HG03460 (cell line): ENCODE data around the gene TMEM185A.
"Not testable (repeated sequence)": the region's sequence is repeated elsewhere in the genome, so short reads cannot be mapped to it uniquely, and the experiment has no call there.

Source experiments
- ATAC-seq: cut with Tn5 transposase; IDR thresholded peaks from one replicate; pipeline ENCODE4 v1.9.1; 2021; ENCODE audit not compliant: unreplicated experiment

TMEM185A gene

GRCh38 chrX:149628280-149628679 is 3.3 kb downstream of the TMEM185A start:
- no peak for ATAC-seq

- not testable (repeated sequence) for ATAC-seq
Measured at GRCh38 chrX:149626829-149627228, 4.8 kb downstream of the TMEM185A start.

GRCh38 chrX:149619662-149620061 is 11.9 kb downstream of the TMEM185A start:
- not testable (repeated sequence) for ATAC-seq

- ATAC-seq = no peak
Measured at GRCh38 chrX:149618871-149619270, 12.7 kb downstream of the TMEM185A start.

GRCh38 chrX:149611623-149612175 is 19.9 kb downstream of the TMEM185A start:
- ATAC-seq = no peak

GRCh38 chrX:149610511-149610910 is 21.1 kb downstream of the TMEM185A start:
- ATAC-seq = no peak

- ATAC-seq = no peak
Measured at GRCh38 chrX:149607699-149608098, 23.9 kb downstream of the TMEM185A start.

- ATAC-seq = not testable (repeated sequence)
Measured at GRCh38 chrX:149605248-149605885, 26.2 kb downstream of the TMEM185A start.

- ATAC-seq = not testable (repeated sequence)
Measured at GRCh38 chrX:149598603-149599002, 33.0 kb downstream of the TMEM185A start.

- not testable (repeated sequence) for ATAC-seq
Measured at GRCh38 chrX:149595943-149596342, 35.6 kb downstream of the TMEM185A start.

- ATAC-seq = not testable (repeated sequence)
Measured at GRCh38 chrX:149595214-149595613, 36.4 kb downstream of the TMEM185A start, which contains the start of gene HSFX2. HSFX2 (minus strand) TSS chrX:149595314; CDS start chrX:149594700, 614 bp downstream.

GRCh38 chrX:149590993-149591392 is 40.6 kb downstream of the TMEM185A start:
- not testable (repeated sequence) for ATAC-seq

GRCh38 chrX:149587359-149587758 is 44.2 kb downstream of the TMEM185A start, which contains the start of gene MAGEA9B:
MAGEA9B (minus strand) TSS chrX:149587459; CDS start chrX:149583179, 4,280 bp downstream.
- ATAC-seq = not testable (repeated sequence)

GRCh38 chrX:149585631-149586030 is 46.0 kb downstream of the TMEM185A start:
- ATAC-seq = not testable (repeated sequence)

- ATAC-seq = peak; percentile 100
Measured at GRCh38 chrX:149573456-149573855, 58.1 kb downstream of the TMEM185A start.

GRCh38 chrX:149572743-149573142 is 58.8 kb downstream of the TMEM185A start:
- no peak for ATAC-seq

GRCh38 chrX:149571770-149572169 is 59.8 kb downstream of the TMEM185A start:
- no peak for ATAC-seq

- no peak for ATAC-seq
Measured at GRCh38 chrX:149570668-149571067, 60.9 kb downstream of the TMEM185A start.

GRCh38 chrX:149569770-149570169 is 61.8 kb downstream of the TMEM185A start:
- no peak for ATAC-seq

- ATAC-seq = no peak
Measured at GRCh38 chrX:149568701-149569296, 62.8 kb downstream of the TMEM185A start.

GRCh38 chrX:149567621-149568417 is 63.8 kb downstream of the TMEM185A start:
- no peak for ATAC-seq
